CD4-positive, alpha-beta T cell treated with Interferon gamma for 1 hour (primary cell): Measurements from ENCODE around the gene COL26A1.

Experiments used
- DNase-seq: peaks from one replicate; pipeline ENCODE4 v3.0.0-alpha.2; 2020

COL26A1 gene

GRCh38 chr7:101537205-101537604, 174.5 kb downstream of the COL26A1 start:
- no peak for DNase-seq

- DNase-seq: no peak
Measured at GRCh38 chr7:101537935-101538595, 175.4 kb downstream of the COL26A1 start.

- DNase-seq: peak; percentile 25
Measured at GRCh38 chr7:101538596-101539459, 176.2 kb downstream of the COL26A1 start.

GRCh38 chr7:101539784-101540183, 177.1 kb downstream of the COL26A1 start:
- no peak for DNase-seq

- DNase-seq: peak; percentile 46
Measured at GRCh38 chr7:101542527-101543241, 180.0 kb downstream of the COL26A1 start.

GRCh38 chr7:101543242-101543766, 180.6 kb downstream of the COL26A1 start:
- DNase-seq: no peak

- no peak for DNase-seq
Measured at GRCh38 chr7:101543846-101544245, 181.2 kb downstream of the COL26A1 start.

- no peak for DNase-seq
Measured at GRCh38 chr7:101545441-101546190, 182.9 kb downstream of the COL26A1 start.

- DNase-seq: no peak
Measured at GRCh38 chr7:101546308-101546936, 183.7 kb downstream of the COL26A1 start.

GRCh38 chr7:101547022-101547915, 184.6 kb downstream of the COL26A1 start:
- DNase-seq: no peak

GRCh38 chr7:101547916-101548661, 185.4 kb downstream of the COL26A1 start:
- DNase-seq: no peak

GRCh38 chr7:101549734-101550133, 187.1 kb downstream of the COL26A1 start:
- DNase-seq: no peak

- DNase-seq: no peak
Measured at GRCh38 chr7:101550641-101551541, 188.2 kb downstream of the COL26A1 start.

- DNase-seq: no peak
Measured at GRCh38 chr7:101553018-101553770, 190.5 kb downstream of the COL26A1 start.

- DNase-seq: no peak
Measured at GRCh38 chr7:101553771-101554445, 191.2 kb downstream of the COL26A1 start.

- DNase-seq: no peak
Measured at GRCh38 chr7:101554584-101555268, 192.1 kb downstream of the COL26A1 start.

- DNase-seq: no peak
Measured at GRCh38 chr7:101555269-101555920, 192.7 kb downstream of the COL26A1 start.
